Mesenchymal stem cell (in vitro differentiated cells and primary cell): ENCODE results near the gene CYB5B.
"Not testable (repeated sequence)": the region's sequence is repeated elsewhere in the genome, so short reads cannot be mapped to it uniquely, and the experiment has no call there.

ENCODE experiments used
- DNase-seq: peaks from one replicate; pipeline ENCODE4 v3.0.0-alpha.2; 2013
- H2AFZ ChIP-seq: one replicate; pipeline ENCODE4 v1.6.1; 2013; ENCODE audit warnings: low read depth, mild to moderate bottlenecking, control low read depth, inconsistent platforms, low read length, moderate library complexity
- H2AK5ac ChIP-seq: 2 replicates; pipeline ENCODE4 v1.6.1; 2013; ENCODE audit warnings: low read length, moderate library complexity, mild to moderate bottlenecking, inconsistent platforms; ENCODE audit not compliant: severe bottlenecking
- H2BK120ac ChIP-seq: one replicate; pipeline ENCODE4 v1.6.1; 2013; ENCODE audit warnings: low read depth, mild to moderate bottlenecking, inconsistent platforms, low read length, moderate library complexity
- H2BK12ac ChIP-seq, 2 experiments: one replicate each; pipeline ENCODE4 v1.6.1; 2013; ENCODE audit warnings: inconsistent platforms in 2 of 2, low read length in 2 of 2, mild to moderate bottlenecking in 2 of 2, moderate library complexity in 2 of 2, control low read depth in 1 of 2
- H2BK15ac ChIP-seq: one replicate; pipeline ENCODE4 v1.6.1; 2013; ENCODE audit warnings: mild to moderate bottlenecking, low read depth, inconsistent platforms; ENCODE audit not compliant: poor library complexity, severe bottlenecking
- H2BK5ac ChIP-seq: 2 replicates; pipeline ENCODE4 v1.6.1; 2013; ENCODE audit warnings: low read depth, mild to moderate bottlenecking, low read length, control low read depth, inconsistent platforms; ENCODE audit not compliant: poor library complexity, severe bottlenecking
- H3K14ac ChIP-seq, 2 experiments: one replicate each; pipeline ENCODE4 v1.6.1; 2013; ENCODE audit warnings: inconsistent platforms in 2 of 2, low read length in 2 of 2, control low read depth in 1 of 2, mild to moderate bottlenecking in 1 of 2, moderate library complexity in 1 of 2
- H3K18ac ChIP-seq, 2 experiments: one replicate each; pipeline ENCODE4 v1.6.1; 2013; ENCODE audit warnings: inconsistent platforms in 2 of 2, low read length in 2 of 2, control low read depth in 1 of 2, low read depth in 1 of 2, mild to moderate bottlenecking in 1 of 2
- H3K23ac ChIP-seq, 2 experiments: one replicate each; pipeline ENCODE4 v1.6.1; 2013; ENCODE audit warnings: inconsistent platforms in 2 of 2, low read length in 2 of 2, mild to moderate bottlenecking in 2 of 2, moderate library complexity in 2 of 2, control low read depth in 1 of 2
- H3K27ac ChIP-seq: 2 replicates; pipeline ENCODE4 v1.5.1; 2013; ENCODE audit warnings: mild to moderate bottlenecking, moderate library complexity, low read length, control low read depth, inconsistent platforms; ENCODE audit not compliant: poor library complexity, severe bottlenecking
- H3K27me3 ChIP-seq, 2 experiments: 2 replicates each; pipeline versions ENCODE4 v1.6.1 to v1.7.0; 2013; ENCODE audit warnings: low read length in 2 of 2, mild to moderate bottlenecking in 2 of 2, moderate library complexity in 2 of 2, control low read depth in 1 of 2, inconsistent platforms in 1 of 2; ENCODE audit not compliant: control insufficient read depth in 1 of 2, insufficient read depth in 1 of 2
- H3K36me3 ChIP-seq, 2 experiments: 2 replicates each; pipeline versions ENCODE4 v1.6.1 to v1.7.0; 2013; ENCODE audit warnings: low read length in 2 of 2, control low read depth in 1 of 2, inconsistent platforms in 1 of 2, low read depth in 1 of 2, mild to moderate bottlenecking in 1 of 2; ENCODE audit not compliant: insufficient read depth in 2 of 2, control insufficient read depth in 1 of 2
- H3K4ac ChIP-seq, 2 experiments: one replicate each; pipeline ENCODE4 v1.6.1; 2013; ENCODE audit warnings: inconsistent platforms in 2 of 2, low read length in 2 of 2, mild to moderate bottlenecking in 2 of 2, moderate library complexity in 2 of 2, control low read depth in 1 of 2, low read depth in 1 of 2
- H3K4me1 ChIP-seq: 2 replicates; pipeline ENCODE4 v1.6.1; 2013; ENCODE audit warnings: low read depth, low read length, control low read depth; ENCODE audit not compliant: control insufficient read depth, insufficient read depth
- H3K4me2 ChIP-seq: 2 replicates; pipeline ENCODE4 v1.6.1; 2013; ENCODE audit warnings: low read length, mild to moderate bottlenecking, inconsistent platforms; ENCODE audit not compliant: poor library complexity, severe bottlenecking
- H3K4me3 ChIP-seq, 2 experiments: 2 replicates each; pipeline versions ENCODE4 v1.5.1 to v1.7.0; 2013; ENCODE audit warnings: low read length in 2 of 2, mild to moderate bottlenecking in 2 of 2, control low read depth in 1 of 2, low read depth in 1 of 2; ENCODE audit not compliant: insufficient read depth in 1 of 2
- H3K79me1 ChIP-seq: replicated peaks from 2 replicates; pipeline ENCODE4 v1.6.1; 2013; ENCODE audit warnings: mild to moderate bottlenecking, control low read depth, low read length, inconsistent platforms; ENCODE audit not compliant: poor library complexity, severe bottlenecking
- H3K9ac ChIP-seq: 2 replicates; pipeline ENCODE4 v1.7.0; 2013; ENCODE audit warnings: mild to moderate bottlenecking, low read length, moderate library complexity
- H3K9me3 ChIP-seq: 2 replicates; pipeline ENCODE4 v1.7.0; 2013; ENCODE audit warnings: mild to moderate bottlenecking, low read length; ENCODE audit not compliant: control insufficient read depth
- H4K8ac ChIP-seq: one replicate; pipeline ENCODE4 v1.6.1; 2013; ENCODE audit warnings: inconsistent platforms, mild to moderate bottlenecking, low read length, moderate library complexity
- H4K91ac ChIP-seq: one replicate; pipeline ENCODE4 v1.6.1; 2013; ENCODE audit warnings: mild to moderate bottlenecking, low read length, inconsistent platforms
- WGBS: methylation state at CpG from one replicate; pipeline ENCODE4 v1.1.7; 2013; ENCODE audit warnings: mixed read lengths; 5-methylcytosine and 5-hydroxymethylcytosine counted together

Gene CYB5B

DNA sequence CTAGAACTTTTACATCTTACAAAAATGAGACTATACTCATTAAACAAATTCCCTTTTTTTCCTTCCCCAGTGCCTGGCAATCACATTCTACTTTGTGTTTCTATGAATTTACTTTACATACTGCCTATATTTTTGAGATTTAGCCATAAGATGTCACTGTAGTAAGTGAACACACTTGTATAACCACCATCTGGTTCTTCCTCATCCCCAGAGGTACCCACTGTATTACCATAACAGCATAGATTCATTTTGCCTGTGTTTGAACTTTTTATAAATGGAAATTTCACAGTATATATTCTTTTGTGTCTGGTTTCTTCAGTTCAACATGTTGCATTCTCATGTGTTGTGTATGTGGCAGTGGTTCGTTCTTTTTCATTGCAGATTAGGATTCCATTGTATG lies 15.8 kb downstream of the CYB5B start:
- Histone ChIP-seq H3K4me3 (no peak overlapping the region), H3K4ac (no peak overlapping the region), H3K9ac (no peak overlapping the region), H3K18ac (no peak overlapping the region), H3K27ac (no peak overlapping the region), H3K4me2 (no peak overlapping the region), H2AK5ac (no peak overlapping the region), H4K8ac (no peak overlapping the region), H2BK15ac (no peak overlapping the region), H3K36me3 (peaks cover 9 to 11% of the 10 kb centered on the region in 2 experiments), H3K27me3 (no peaks in the 10 kb centered on the region), H2BK5ac (no peak overlapping the region), H2BK12ac (no peak overlapping the region), H4K91ac (no peak overlapping the region), H2AFZ (no peak overlapping the region), H3K14ac (no peak overlapping the region), H3K9me3 (no peaks in the 10 kb centered on the region), H3K79me1 (peaks cover 4% of the 10 kb centered on the region), H3K4me1 (peaks cover 5% of the 10 kb centered on the region), H2BK120ac (no peak overlapping the region), H3K23ac (no peak overlapping the region)
- WGBS, result 100% methylated on average over 1 of the region's 1 CpG
- DNase-seq, result no peak

GRCh38 chr16:69441030-69441429 lies 16.6 kb downstream of the CYB5B start:
- H3K4me3 ChIP-seq, H3K27ac ChIP-seq, H3K4me1 ChIP-seq, H3K79me1 ChIP-seq, H2BK120ac ChIP-seq, H3K9ac ChIP-seq, H2BK12ac ChIP-seq, H2BK15ac ChIP-seq, H3K27me3 ChIP-seq, H3K36me3 ChIP-seq, H4K8ac ChIP-seq, H3K4me2 ChIP-seq, DNase-seq, H3K14ac ChIP-seq, H2BK5ac ChIP-seq, H4K91ac ChIP-seq, H2AK5ac ChIP-seq, H3K4ac ChIP-seq, H2AFZ ChIP-seq, H3K9me3 ChIP-seq, H3K18ac ChIP-seq, H3K23ac ChIP-seq: not testable (repeated sequence)
- WGBS, result 98% methylated on average over 7 of the region's 7 CpGs

DNA sequence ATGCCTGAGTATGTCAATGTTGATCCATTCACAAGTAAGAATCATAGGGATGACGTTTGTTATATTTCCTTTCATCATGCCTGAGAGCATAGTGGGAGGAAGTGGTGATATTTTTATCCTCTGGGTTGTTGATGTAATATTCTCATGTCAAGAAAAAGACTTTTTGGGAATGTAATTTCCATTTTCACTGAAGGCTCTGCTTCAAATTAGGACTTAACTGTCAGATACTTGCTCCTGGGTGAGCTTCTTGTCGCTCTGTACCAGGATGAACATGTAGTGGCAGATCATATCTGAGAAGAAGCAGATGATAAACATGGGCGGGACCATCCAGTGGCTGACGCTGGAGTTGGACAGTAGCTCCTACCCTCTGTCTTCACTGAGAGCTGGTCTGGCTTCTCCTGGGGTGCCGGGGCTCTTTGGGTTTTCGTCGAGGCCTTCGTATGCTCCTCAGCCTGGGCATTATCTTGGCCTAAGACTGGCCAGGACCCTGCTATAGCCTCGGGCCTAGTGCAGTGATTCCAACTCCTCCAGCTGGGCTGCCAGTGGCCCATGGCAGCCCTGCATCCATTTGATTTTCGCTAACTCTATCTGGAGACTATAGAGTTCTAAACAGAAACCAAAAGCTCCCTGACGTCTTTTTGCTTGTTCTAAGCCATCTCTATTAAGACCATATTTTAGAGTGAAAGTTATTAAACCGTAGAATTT lies 19.7 kb downstream of the CYB5B start:
- H3K27me3 ChIP-seq, result no peaks in the 10 kb centered on the region
- H3K23ac ChIP-seq, result no peak overlapping the region
- H2AK5ac ChIP-seq, result peak overlapping the region; percentile 84
- no peak overlapping the region for H2BK5ac ChIP-seq
- H3K27ac ChIP-seq, result peak overlapping the region; percentile 55
- H3K9me3 ChIP-seq, result no peaks in the 10 kb centered on the region
- H4K8ac ChIP-seq, result peak overlapping the region; percentile 64
- DNase-seq, result peak; percentile 67
- H3K4ac ChIP-seq, result peak overlapping the region in 1 of 2 experiments; percentile 19
- peak overlapping the region; percentile 91 for H3K9ac ChIP-seq
- no peak overlapping the region for H2AFZ ChIP-seq
- H3K36me3 ChIP-seq, result peaks cover 10 to 15% of the 10 kb centered on the region in 2 experiments
- H3K14ac ChIP-seq, result no peak overlapping the region
- WGBS, result 80% methylated on average over 11 of the region's 12 CpGs
- H3K4me3 ChIP-seq, result peak overlapping the region in 1 of 2 experiments; percentile 58
- H3K79me1 ChIP-seq, result peaks cover 4% of the 10 kb centered on the region
- H3K18ac ChIP-seq, result peak overlapping the region; percentile 4 to 58
- no peak overlapping the region for H2BK120ac ChIP-seq
- peaks cover 5% of the 10 kb centered on the region for H3K4me1 ChIP-seq
- H2BK15ac ChIP-seq, result no peak overlapping the region
- peak overlapping the region in 1 of 2 experiments; percentile 63 for H2BK12ac ChIP-seq
- peak overlapping the region; percentile 39 for H3K4me2 ChIP-seq
- H4K91ac ChIP-seq, result peak overlapping the region; percentile 72

- peaks cover 7% of the 10 kb centered on the region for H3K79me1 ChIP-seq
- H3K9ac ChIP-seq, result peak overlapping the region; percentile 91
- no peak overlapping the region for H3K4ac ChIP-seq
- no peak overlapping the region for H2BK5ac ChIP-seq
- H2BK12ac ChIP-seq, result no peak overlapping the region
- H2BK15ac ChIP-seq, result no peak overlapping the region
- peaks cover 5% of the 10 kb centered on the region for H3K4me1 ChIP-seq
- H3K23ac ChIP-seq, result no peak overlapping the region
- no peak overlapping the region for H3K14ac ChIP-seq
- peaks cover 7 to 22% of the 10 kb centered on the region in 2 experiments for H3K36me3 ChIP-seq
- H3K4me2 ChIP-seq, result peak overlapping the region; percentile 39
- H3K27ac ChIP-seq, result no peak overlapping the region
- no peak overlapping the region for H2AK5ac ChIP-seq
- H3K18ac ChIP-seq, result no peak overlapping the region
- H4K91ac ChIP-seq, result no peak overlapping the region
- WGBS, result 63% methylated on average over 1 of the region's 2 CpGs
- H2BK120ac ChIP-seq, result no peak overlapping the region
- no peak overlapping the region for H4K8ac ChIP-seq
- DNase-seq, result peak; percentile 73
- no peaks in the 10 kb centered on the region for H3K9me3 ChIP-seq
- H3K27me3 ChIP-seq, result no peaks in the 10 kb centered on the region
- H3K4me3 ChIP-seq, result peak overlapping the region in 1 of 2 experiments; percentile 58
- no peak overlapping the region for H2AFZ ChIP-seq
These were observed 20.6 kb downstream of the CYB5B start for GRCh38 chr16:69444873-69445517.
